Hepatocyte (in vitro differentiated cells): Measurements from ENCODE around the gene ADAMTS3.

ENCODE experiments used
- CTCF ChIP-seq: fragments of 200-600 bp; sonication (generic); IDR thresholded peaks from 2 replicates; pipeline ENCODE4 v1.5.1; 2016; ENCODE audit warnings: antibody characterized with exemption, mild to moderate bottlenecking; ENCODE audit not compliant: poor library complexity
- EZH2 ChIP-seq: fragments of 200-600 bp; sonication (generic); IDR thresholded peaks from 2 replicates; pipeline ENCODE4 v1.6.1; 2016; ENCODE audit warnings: antibody characterized with exemption, mild to moderate bottlenecking, borderline replicate concordance
- EZH2phosphoT487 ChIP-seq: fragments of 200-600 bp; sonication (generic); IDR thresholded peaks from one replicate; pipeline ENCODE4 v1.6.1; 2018; ENCODE audit warnings: antibody characterized with exemption, mild to moderate bottlenecking, low read depth, moderate library complexity; ENCODE audit not compliant: unreplicated experiment, severe bottlenecking

- TF ChIP-seq CTCF (no peak), EZH2 (no peak), EZH2phosphoT487 (no peak)
Observed at GRCh38 chr4:72338060-72338459, 231.0 kb downstream of the ADAMTS3 start.
